ENCODE data around the gene MCCD1. TPM values are rescaled to one million over a fixed set of nuclear protein-coding genes. Genes with fewer than 3 reads are reported as not detected.
A peak's percentile ranks its signal among the peaks of the same experiment; 100 is the strongest.

MCCD1 gene
- total and polyA plus RNA-seq, 4 donors: not detected

- Histone ChIP-seq H3K4me1 (ENCODE audit: control insufficient read depth in 1 of 2, insufficient read depth in 2 of 2, low read length in 2 of 2) (no peaks in the 10 kb centered on the region), H3K4me3 (ENCODE audit: low read length in 2 of 2) (no peak within 1 kb of the TSS), H3K27ac (ENCODE audit: low read depth in 1 of 2, low read length in 2 of 2) (no peak within 1 kb of the TSS), H3K36me3 (ENCODE audit: control insufficient read depth in 1 of 2, insufficient read depth in 2 of 2, low read length in 1 of 2) (no peaks in the 10 kb centered on the region), H3K27me3 (ENCODE audit: control insufficient read depth in 1 of 2, insufficient read depth in 2 of 2, low read length in 1 of 2) (peaks cover 0 to 2% of the 10 kb centered on the region in 2 donors), H3K9me3 (ENCODE audit: control insufficient read depth, low read length) (no peaks in the 10 kb centered on the region)
- 87% methylated on average over 26 to 27 of the region's 27 CpGs for WGBS, 2 donors
- ATAC-seq (ENCODE audit: low FRiP score) (peak; percentile 5), DNase-seq (no peak)
- intact Hi-C loops (cut with DNase I): no loop called here
These were observed 43.5 kb downstream of the MCCD1 start, which contains the start of gene LTA for GRCh38 chr6:31572041-31572911. LTA (plus strand) TSS chr6:31572289; CDS start chr6:31572743, 454 bp downstream.

- no peak for ATAC-seq (ENCODE audit: low FRiP score)
- peaks cover 0 to 2% of the 10 kb centered on the region in 2 donors for H3K27me3 ChIP-seq (ENCODE audit: control insufficient read depth in 1 of 2, insufficient read depth in 2 of 2, low read length in 1 of 2)
- no peaks in the 10 kb centered on the region for H3K9me3 ChIP-seq (ENCODE audit: control insufficient read depth, low read length)
- H3K27ac ChIP-seq (ENCODE audit: low read depth in 1 of 2, low read length in 2 of 2): no peak overlapping the region
- H3K4me3 ChIP-seq (ENCODE audit: low read length in 2 of 2): no peak overlapping the region
- no peaks in the 10 kb centered on the region for H3K36me3 ChIP-seq (ENCODE audit: control insufficient read depth in 1 of 2, insufficient read depth in 2 of 2, low read length in 1 of 2)
- 88 to 89% methylated on average over 9 of the region's 9 CpGs for WGBS, 2 donors
- DNase-seq: no peak
- no peaks in the 10 kb centered on the region for H3K4me1 ChIP-seq (ENCODE audit: control insufficient read depth in 1 of 2, insufficient read depth in 2 of 2, low read length in 2 of 2)
- intact Hi-C loops (cut with DNase I): no loop called here
These were observed 44.7 kb downstream of the MCCD1 start for GRCh38 chr6:31573239-31574105.

- intact Hi-C loops (cut with DNase I): no loop called here
- no peak overlapping the region for H3K4me3 ChIP-seq (ENCODE audit: low read length in 2 of 2)
- no peak for ATAC-seq (ENCODE audit: low FRiP score)
- no peak overlapping the region for H3K27ac ChIP-seq (ENCODE audit: low read depth in 1 of 2, low read length in 2 of 2)
- H3K27me3 ChIP-seq (ENCODE audit: control insufficient read depth in 1 of 2, insufficient read depth in 2 of 2, low read length in 1 of 2): no peaks in the 10 kb centered on the region
- DNase-seq: no peak
- no peaks in the 10 kb centered on the region for H3K36me3 ChIP-seq (ENCODE audit: control insufficient read depth in 1 of 2, insufficient read depth in 2 of 2, low read length in 1 of 2)
- H3K4me1 ChIP-seq (ENCODE audit: control insufficient read depth in 1 of 2, insufficient read depth in 2 of 2, low read length in 2 of 2): no peaks in the 10 kb centered on the region
- H3K9me3 ChIP-seq (ENCODE audit: control insufficient read depth, low read length): no peaks in the 10 kb centered on the region
- 79 to 86% methylated on average over 14 of the region's 14 CpGs for WGBS, 2 donors
These were observed 45.6 kb downstream of the MCCD1 start for GRCh38 chr6:31574106-31575061.

- DNase-seq: peak; percentile 78
- intact Hi-C loops (cut with DNase I): no loop called here
- no peak within 1 kb of the TSS for H3K27ac ChIP-seq (ENCODE audit: low read depth in 1 of 2, low read length in 2 of 2)
- H3K36me3 ChIP-seq (ENCODE audit: control insufficient read depth in 1 of 2, insufficient read depth in 2 of 2, low read length in 1 of 2): no peaks in the 10 kb centered on the region
- H3K4me3 ChIP-seq (ENCODE audit: low read length in 2 of 2): no peak within 1 kb of the TSS
- WGBS, 2 donors: 73 to 74% methylated on average over 19 of the region's 19 CpGs
- ATAC-seq (ENCODE audit: low FRiP score): no peak
- H3K27me3 ChIP-seq (ENCODE audit: control insufficient read depth in 1 of 2, insufficient read depth in 2 of 2, low read length in 1 of 2): no peaks in the 10 kb centered on the region
- no peaks in the 10 kb centered on the region for H3K4me1 ChIP-seq (ENCODE audit: control insufficient read depth in 1 of 2, insufficient read depth in 2 of 2, low read length in 2 of 2)
- no peaks in the 10 kb centered on the region for H3K9me3 ChIP-seq (ENCODE audit: control insufficient read depth, low read length)
These were observed 46.7 kb downstream of the MCCD1 start, which contains the start of gene TNF for GRCh38 chr6:31575335-31575901. TNF (plus strand) TSS chr6:31575565; CDS start chr6:31575742, 177 bp downstream.

GRCh38 chr6:31575952-31576685 is 47.4 kb downstream of the MCCD1 start:
- WGBS, 2 donors: 66 to 68% methylated on average over 8 of the region's 8 CpGs
- intact Hi-C loops (cut with DNase I): no loop called here
- no peaks in the 10 kb centered on the region for H3K4me1 ChIP-seq (ENCODE audit: control insufficient read depth in 1 of 2, insufficient read depth in 2 of 2, low read length in 2 of 2)
- H3K27me3 ChIP-seq (ENCODE audit: control insufficient read depth in 1 of 2, insufficient read depth in 2 of 2, low read length in 1 of 2): no peaks in the 10 kb centered on the region
- H3K36me3 ChIP-seq (ENCODE audit: control insufficient read depth in 1 of 2, insufficient read depth in 2 of 2, low read length in 1 of 2): no peaks in the 10 kb centered on the region
- no peaks in the 10 kb centered on the region for H3K9me3 ChIP-seq (ENCODE audit: control insufficient read depth, low read length)
- no peak overlapping the region for H3K4me3 ChIP-seq (ENCODE audit: low read length in 2 of 2)
- no peak for DNase-seq
- no peak for ATAC-seq (ENCODE audit: low FRiP score)
- H3K27ac ChIP-seq (ENCODE audit: low read depth in 1 of 2, low read length in 2 of 2): no peak overlapping the region

GRCh38 chr6:31576897-31577578 is 48.3 kb downstream of the MCCD1 start:
- Histone ChIP-seq H3K4me1 (ENCODE audit: control insufficient read depth in 1 of 2, insufficient read depth in 2 of 2, low read length in 2 of 2) (no peaks in the 10 kb centered on the region), H3K36me3 (ENCODE audit: control insufficient read depth in 1 of 2, insufficient read depth in 2 of 2, low read length in 1 of 2) (no peaks in the 10 kb centered on the region), H3K9me3 (ENCODE audit: control insufficient read depth, low read length) (no peaks in the 10 kb centered on the region), H3K27ac (ENCODE audit: low read depth in 1 of 2, low read length in 2 of 2) (no peak overlapping the region), H3K4me3 (ENCODE audit: low read length in 2 of 2) (no peak overlapping the region), H3K27me3 (ENCODE audit: control insufficient read depth in 1 of 2, insufficient read depth in 2 of 2, low read length in 1 of 2) (no peaks in the 10 kb centered on the region)
- no peak for ATAC-seq (ENCODE audit: low FRiP score)
- WGBS, 2 donors: 87 to 88% methylated on average over 18 to 19 of the region's 19 CpGs
- DNase-seq: no peak
- intact Hi-C loops (cut with DNase I): no loop called here

GRCh38 chr6:31577579-31577966 is 48.8 kb downstream of the MCCD1 start:
- Histone ChIP-seq H3K9me3 (ENCODE audit: control insufficient read depth, low read length) (no peaks in the 10 kb centered on the region), H3K4me3 (ENCODE audit: low read length in 2 of 2) (no peak overlapping the region), H3K27ac (ENCODE audit: low read depth in 1 of 2, low read length in 2 of 2) (no peak overlapping the region), H3K4me1 (ENCODE audit: control insufficient read depth in 1 of 2, insufficient read depth in 2 of 2, low read length in 2 of 2) (no peaks in the 10 kb centered on the region), H3K27me3 (ENCODE audit: control insufficient read depth in 1 of 2, insufficient read depth in 2 of 2, low read length in 1 of 2) (no peaks in the 10 kb centered on the region), H3K36me3 (ENCODE audit: control insufficient read depth in 1 of 2, insufficient read depth in 2 of 2, low read length in 1 of 2) (no peaks in the 10 kb centered on the region)
- 82 to 84% methylated on average over 3 of the region's 3 CpGs for WGBS, 2 donors
- intact Hi-C loops (cut with DNase I): no loop called here
- DNase-seq (no peak), ATAC-seq (ENCODE audit: low FRiP score) (no peak)
